GM21381 (cell line): ENCODE measurements around the gene WFDC12.
"Not testable (repeated sequence)": the region's sequence is repeated elsewhere in the genome, so short reads cannot be mapped to it uniquely, and the experiment has no call there.

Experiments
- ATAC-seq: cut with Tn5 transposase; IDR thresholded peaks from one replicate; pipeline ENCODE4 v1.9.1; 2021; ENCODE audit warnings: mild to moderate bottlenecking, moderate library complexity; ENCODE audit not compliant: unreplicated experiment

WFDC12 gene, protein sequence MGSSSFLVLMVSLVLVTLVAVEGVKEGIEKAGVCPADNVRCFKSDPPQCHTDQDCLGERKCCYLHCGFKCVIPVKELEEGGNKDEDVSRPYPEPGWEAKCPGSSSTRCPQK

GRCh38 chr20:45124365-45124764 is at the start of gene WFDC12:
Gene WFDC12, minus strand, starts transcription at chr20:45124465. Its CDS starts 18 bp downstream, at chr20:45124447.
- ATAC-seq, result no peak

DNA sequence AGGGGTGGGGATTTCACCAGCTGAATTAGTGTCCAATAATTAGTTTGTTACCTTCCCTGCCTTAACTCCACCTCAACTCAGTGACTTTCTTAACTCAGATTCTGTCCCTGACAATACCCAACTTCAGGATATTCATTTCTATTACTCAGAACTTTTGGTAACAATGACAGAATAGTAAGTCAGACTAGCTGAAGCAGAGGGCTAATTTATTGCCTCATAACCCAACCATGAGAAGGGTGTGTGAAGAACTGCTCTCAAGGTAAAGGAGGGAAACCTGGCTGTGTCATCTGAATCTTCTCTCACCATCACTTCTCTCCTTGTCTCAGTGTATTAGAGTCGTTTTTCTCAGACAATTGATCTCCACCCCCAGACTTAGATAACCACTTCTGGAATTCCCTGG is 49.3 kb upstream of the WFDC12 start:
- no peak for ATAC-seq

DNA sequence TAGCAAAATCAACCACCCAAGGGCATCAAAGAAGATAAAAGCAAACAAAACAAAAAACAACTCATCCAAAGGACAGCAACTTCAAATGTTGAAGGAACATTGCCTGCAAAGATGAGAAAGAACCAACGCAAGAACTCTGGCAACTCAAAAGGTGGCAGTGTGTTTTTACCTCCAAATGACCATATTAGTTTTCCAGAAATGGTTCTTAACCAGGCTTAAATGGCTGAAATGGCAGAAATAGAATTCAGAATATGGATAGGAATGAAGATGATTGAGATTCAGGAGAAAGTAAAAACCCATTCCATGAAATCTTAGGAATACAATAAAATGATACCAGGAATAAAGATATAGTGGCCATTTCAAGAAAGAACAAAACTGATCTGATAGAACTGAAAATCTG is 40.6 kb upstream of the WFDC12 start:
- no peak for ATAC-seq

DNA sequence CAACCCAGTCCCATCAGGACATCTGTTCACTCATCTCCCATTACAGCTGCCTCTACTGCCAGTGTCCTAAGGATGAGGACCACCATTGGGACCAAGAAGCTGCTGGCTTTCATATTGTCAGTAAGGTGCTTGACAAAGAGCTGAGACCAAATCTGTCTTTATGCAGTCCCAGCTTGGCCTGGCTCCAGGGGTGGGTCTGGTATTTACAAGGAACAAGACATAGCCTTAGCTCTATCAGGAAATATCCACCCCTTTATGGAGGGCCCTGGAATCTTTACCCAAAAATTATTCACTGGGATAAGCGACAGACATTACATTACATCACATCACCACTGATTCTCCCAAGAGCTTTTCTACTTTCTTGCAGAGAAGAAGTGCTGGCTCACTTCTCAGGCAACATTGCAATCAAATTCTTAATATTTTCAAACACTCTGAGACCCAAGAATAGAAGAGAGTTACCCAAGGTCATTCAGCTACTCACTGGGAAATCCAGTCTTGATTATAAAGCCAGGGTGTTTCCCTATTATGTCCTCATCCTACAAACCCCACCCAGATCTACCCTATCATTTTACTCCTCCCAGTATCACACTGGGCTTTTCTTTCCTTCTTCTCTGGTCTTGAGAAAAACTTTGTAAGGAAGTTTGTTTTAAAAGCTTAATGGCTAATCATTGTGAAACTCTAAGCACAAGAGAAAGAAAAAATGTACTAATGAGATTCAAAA is 39.0 kb upstream of the WFDC12 start:
- ATAC-seq, result no peak

- no peak for ATAC-seq
These were observed 33.7 kb upstream of the WFDC12 start for GRCh38 chr20:45157962-45158361.

- no peak for ATAC-seq
These were observed 32.4 kb upstream of the WFDC12 start for GRCh38 chr20:45156713-45157112.

- not testable (repeated sequence) for ATAC-seq
These were observed 30.5 kb upstream of the WFDC12 start for GRCh38 chr20:45154794-45155193.

DNA sequence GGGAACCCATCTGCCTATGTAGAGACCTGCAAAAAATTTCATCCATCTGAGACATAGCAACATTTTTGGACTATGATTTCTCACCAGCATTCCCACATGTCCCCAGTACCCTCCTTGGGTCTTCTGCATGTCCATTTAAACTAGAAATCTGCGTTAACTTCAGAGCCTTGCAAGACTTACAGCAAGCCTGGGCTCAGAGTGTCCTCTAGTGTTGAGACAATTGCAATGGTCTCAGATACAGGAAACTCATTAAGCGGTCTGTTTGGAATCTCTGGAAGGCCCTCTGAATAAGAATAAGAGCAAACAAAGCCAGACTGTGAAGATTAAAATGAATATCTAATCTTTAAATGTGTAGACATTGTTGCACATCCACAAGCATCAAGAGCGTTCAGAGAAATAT is 29.9 kb upstream of the WFDC12 start:
- ATAC-seq, result no peak

DNA sequence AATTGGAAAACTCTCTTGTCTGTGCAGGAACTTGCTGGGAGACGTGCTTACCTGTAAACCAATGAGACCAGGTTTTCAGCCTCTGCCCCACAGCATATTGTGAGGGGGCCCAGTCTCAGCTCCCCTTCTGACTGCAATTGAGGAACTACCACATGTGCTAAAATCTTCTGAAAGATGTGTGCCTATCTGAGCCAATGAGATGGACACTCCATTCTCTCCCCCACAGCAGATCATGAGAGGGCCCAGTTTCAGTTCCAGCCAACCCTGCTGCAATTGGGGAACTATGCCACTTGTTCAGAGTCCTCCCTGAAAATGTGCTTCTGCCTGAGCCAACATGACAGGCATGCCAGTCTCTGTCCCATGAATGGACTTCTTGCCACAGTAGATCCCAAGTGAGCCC is 29.5 kb upstream of the WFDC12 start:
- no peak for ATAC-seq

DNA sequence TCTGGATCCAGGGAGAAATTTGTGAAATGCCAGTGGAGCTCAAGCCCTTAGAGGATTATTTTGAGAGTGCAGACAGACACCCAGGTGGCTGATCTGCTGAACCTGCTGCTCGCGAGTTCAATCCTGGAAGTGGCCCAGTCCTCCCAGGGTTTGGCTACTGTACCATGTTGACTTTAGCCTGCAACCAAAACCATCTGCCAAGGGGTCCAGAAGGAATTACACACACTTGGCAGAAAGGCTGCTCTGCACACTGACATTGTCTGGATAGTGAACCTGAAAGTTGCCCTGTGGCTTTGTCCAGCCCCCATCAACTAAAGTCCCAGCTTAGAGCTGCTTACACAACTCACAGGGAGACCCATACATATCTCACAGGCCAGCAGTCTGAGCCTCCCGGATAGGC is 28.9 kb upstream of the WFDC12 start:
- no peak for ATAC-seq

DNA sequence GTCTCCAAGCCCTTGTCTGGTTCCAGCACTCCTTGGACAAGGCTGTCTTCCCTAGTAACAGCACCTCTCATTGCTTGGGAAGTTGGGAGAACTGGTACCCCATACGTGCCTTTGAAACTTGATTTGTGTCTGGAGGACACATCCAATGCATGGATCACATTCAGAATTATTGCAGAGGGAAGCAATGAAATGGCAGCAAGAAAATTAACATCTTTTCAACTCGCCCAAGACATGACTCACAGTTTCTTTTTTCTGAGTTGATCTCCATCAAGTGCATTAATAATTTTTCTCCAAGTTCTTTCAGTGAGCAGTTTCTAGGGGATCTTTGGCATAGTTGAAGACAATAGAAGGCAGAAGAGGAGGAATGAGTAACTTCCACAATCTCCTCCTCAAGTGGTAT is 28.1 kb upstream of the WFDC12 start:
- no peak for ATAC-seq

DNA sequence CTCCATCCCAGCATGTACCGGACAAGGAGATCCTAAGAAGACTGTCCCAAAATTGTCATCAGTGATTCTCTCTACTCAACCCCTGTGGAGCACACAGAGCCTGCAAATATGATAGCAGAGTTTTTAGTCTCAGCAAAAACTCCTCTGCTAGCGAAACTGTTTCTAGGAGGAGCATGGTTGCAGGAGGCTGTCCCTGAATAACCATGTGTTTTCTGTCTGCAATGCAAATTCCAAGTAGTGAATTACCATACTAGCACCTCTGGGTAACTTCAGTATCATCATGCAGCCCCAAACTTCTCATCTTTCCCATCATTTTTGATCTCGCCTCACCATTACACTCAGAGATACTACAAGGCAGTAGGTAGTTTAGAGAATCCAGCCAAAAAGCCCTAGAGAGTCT is 24.8 kb upstream of the WFDC12 start:
- ATAC-seq, result no peak

DNA sequence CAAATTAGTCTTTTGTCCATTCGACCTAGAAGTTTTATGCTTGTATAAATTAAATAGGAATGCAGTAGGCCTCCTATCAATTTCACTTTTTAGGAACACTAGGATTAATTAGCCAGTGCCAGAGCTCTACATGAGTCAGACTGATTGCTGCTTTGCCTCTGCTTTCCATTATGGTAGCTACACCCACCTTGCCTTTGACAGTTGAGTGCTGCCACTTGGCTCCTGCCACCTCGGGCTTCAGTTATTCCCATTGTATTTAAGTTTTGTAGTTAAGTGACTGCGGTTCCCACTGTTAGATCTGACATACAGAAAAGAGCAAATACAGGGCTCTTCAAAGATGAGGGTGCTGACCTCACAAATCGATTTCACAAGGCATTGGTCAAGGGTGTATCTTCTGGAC is 16.6 kb upstream of the WFDC12 start:
- ATAC-seq, result no peak

DNA sequence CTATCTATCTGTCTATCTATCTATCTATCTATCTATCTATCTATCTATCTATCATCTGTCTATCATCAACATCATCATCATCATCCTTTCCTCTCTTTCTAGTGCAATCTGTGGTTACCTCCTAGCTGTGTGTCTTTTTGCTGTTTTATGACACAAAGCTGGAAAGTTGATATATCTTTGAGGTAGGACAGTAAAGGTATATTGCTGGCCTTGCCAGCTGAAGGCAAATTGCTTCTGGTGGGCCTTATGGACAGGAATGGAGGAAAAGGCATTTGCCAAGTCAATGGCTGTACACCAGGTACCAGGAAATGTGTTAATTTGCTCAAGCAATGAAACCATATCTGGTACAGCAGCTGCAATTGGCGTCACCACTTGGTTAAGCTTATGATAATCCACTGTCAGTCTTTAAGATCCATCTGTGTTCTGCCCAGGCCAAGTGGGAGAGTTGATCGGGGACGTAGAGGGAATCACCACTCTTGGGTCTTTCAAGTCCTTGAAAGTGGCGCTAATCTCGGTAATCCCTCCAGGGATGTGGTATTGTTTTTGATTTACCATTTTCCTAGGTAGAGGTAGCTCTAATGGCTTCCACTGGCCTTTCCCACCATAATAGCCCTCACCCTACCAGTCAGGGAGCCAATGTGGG is 15.6 kb upstream of the WFDC12 start:
- ATAC-seq, result not testable (repeated sequence)

DNA sequence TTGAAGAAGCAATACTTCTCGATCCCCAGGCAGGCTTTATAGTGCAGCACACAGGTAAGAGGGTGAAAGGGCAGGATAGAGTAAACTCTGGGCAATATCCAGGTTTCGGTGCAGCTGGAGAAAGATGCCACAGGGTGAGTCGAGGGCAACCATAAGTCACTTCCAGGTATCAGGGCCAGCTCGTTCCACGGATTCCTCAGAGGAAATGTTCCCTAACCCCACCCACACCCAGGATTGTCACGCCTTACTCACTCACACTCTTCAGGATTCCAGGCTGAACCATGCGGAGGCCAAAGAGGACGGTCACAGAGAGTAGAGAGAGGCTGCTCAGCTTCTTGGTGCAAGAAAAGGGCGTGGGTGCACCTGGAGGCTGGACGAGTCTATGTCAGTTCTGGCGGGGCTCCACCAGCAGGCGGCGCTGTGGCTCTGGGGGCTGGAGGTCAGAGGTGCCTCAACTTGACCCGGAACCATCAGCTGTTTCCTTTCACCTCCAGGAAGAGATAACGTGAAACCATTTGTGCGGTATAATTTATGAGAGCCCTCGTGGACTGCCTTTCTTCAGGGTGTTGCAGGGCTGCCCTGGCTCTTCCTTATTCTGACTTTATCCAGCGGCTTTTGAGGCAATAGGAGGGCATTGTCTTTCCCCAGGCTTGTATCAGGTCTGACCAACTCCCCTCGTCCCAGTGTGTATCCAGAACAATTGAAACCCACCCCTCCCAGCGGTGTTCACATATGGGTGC is 14.5 kb upstream of the WFDC12 start:
- ATAC-seq, result no peak

GRCh38 chr20:45136911-45137310 is 12.6 kb upstream of the WFDC12 start:
- no peak for ATAC-seq

DNA sequence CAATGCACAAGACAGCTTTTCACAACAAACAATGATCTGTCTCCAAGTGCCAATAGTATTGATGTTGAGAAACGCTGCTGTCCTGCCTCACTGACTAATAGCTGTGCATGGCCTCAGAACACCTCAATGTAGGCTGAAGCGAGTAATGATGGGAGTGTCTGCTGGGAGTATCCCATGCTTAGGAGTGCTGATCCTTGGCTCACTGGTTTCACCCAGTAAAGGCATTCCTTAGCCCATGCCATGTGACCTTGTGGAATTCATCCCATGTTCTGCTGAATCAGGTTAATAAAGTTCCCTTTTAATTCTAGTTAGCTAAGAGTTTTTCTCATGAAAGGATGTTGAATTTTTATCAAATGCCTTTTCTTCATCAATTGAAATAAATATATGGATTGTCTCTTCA is 3.8 kb upstream of the WFDC12 start:
- no peak for ATAC-seq

DNA sequence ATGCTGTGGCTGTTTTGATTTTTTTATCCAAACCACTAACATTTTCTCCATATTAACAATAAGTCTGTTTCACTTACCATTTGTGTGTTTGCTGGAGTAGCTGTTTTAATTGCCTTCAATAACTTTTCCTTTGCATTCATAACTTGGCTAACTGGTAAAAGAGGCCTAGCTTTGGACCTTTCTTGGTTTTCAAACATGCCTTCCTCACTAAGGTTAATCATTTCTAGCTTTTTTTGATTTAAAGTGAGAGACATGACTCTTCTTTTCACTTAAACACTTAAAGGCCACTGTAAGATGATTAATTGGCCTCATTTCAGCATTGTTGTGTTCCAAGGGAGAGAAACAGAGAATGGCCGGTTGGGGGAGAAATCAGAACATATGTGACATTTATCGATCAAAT is 2.9 kb downstream of the WFDC12 start:
- no peak for ATAC-seq

DNA sequence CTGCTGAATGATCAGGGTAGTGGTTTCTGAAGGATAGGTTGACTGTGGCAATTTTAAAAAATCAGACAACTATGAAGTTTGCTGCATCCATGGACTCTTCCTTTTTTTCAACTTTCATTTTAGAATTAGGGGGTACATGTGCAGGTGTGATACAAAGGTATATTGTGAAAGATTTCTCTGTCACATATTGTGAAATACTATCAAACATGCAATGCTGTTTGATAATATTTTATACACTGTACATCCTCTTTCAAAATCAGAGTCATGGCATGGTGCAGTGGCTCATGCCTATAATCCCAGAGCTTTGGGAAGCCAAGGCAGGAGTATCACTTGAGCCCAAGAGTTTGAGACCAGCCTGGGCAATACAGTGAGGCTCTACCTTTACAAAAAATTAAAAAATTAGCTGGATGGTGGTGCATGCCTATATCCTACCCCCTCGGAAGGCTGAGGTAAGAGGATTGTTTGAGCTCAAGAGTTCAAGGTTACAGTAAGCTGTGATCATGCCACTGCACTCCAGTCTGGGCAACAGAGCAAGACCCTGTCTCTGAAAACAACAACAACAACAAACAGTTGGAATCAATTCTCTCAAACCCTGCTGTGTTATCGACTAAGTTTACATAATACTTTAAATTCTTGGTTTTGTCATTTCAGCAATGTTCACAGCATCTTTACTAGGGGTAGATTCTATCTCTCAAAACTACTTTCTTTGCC is 4.6 kb downstream of the WFDC12 start:
- no peak for ATAC-seq

- no peak for ATAC-seq
These were observed 6.2 kb downstream of the WFDC12 start for GRCh38 chr20:45118028-45118427.

GRCh38 chr20:45117581-45117980 is 6.7 kb downstream of the WFDC12 start:
- no peak for ATAC-seq
